GM21529 (cell line): ENCODE results near the gene CDH13.

Experiments used
- ATAC-seq: cut with Tn5 transposase; IDR thresholded peaks from one replicate; pipeline ENCODE4 v1.9.1; 2021; ENCODE audit not compliant: unreplicated experiment

The CDH13 gene

DNA sequence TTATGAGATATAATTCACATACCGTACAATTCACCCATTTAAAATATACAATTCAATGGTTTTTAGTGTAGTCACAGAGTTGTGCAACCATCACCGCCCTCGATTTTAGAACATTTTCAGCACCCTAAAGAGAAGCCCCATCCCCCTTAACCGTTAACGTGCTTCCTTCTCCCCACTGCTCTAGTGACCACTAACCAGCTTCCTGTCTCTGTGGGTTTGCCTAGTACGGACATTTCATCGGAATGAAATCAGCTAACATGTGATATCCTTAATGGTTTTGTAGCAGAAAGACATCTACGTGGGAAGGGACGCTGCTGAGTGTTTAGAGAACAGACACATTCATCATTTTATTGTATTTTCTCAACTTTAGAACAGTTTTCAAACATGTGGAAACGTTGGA lies 1100.2 kb downstream of the CDH13 start:
- ATAC-seq: no peak

DNA sequence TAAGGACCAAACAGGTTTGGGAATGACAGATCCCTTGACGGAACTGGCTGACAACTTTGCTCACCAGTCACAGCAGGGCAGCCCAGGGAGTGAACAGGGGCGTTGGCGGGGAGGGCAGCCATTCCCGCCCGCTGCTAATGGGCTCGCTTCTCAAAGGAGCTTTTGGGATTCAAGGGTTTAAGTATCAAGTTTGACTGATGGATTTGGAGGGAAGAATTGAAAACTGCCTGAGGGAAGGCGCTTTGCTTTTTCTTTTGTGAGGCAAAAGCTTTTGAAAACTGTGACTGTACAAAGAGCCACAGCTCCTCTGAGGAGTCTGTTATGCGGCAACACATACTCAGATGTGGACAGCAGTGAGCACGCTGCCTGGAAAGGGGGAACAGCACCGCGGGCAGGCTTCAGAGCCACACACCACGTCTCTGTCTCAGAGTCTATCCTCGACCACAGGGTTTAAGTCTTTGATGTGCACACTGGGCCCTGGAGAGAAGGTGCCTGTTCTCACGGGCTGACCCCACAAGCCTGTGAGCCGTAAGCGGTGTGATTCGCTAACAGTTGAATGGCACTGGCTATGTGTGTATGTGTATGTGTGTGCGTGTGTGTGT lies 1101.1 kb downstream of the CDH13 start:
- ATAC-seq: no peak

DNA sequence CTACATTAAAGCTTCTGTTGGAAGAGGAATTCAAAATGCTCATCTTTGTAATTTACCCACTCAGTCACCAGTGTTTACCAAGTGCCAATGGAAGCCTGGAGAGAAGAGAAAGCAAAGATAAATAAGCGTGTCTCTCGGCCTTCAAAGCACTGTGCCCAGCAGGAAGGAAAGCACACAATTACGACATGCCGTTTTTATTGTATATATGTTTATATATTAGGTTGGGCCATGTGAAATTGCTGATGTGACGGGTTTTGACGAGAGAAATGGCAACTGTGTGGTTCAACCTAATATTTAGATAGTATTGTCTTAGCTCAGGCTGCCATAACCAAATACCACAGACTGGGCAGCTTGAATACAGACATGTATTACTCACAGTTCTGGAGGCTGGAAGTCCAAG lies 1101.7 kb downstream of the CDH13 start:
- ATAC-seq: no peak

DNA sequence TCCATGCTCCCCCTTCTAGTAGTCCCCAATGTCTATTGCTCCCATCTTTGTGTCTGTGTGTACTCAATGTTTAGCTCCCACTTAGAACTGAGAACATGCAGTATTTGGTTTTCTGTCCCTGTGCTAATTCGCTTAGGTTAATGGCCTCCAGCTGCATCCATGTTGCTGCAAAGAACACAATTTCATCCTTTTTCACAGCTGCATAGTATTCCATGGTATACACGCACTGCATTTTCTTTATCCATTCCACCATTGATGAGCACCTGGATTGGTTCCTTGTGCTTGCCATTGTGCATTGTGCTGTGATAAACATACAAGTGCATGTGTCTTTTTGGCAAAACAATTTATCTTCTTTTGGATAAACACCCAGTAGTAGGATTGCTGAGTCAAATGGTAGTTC lies 1104.0 kb downstream of the CDH13 start:
- ATAC-seq: no peak

DNA sequence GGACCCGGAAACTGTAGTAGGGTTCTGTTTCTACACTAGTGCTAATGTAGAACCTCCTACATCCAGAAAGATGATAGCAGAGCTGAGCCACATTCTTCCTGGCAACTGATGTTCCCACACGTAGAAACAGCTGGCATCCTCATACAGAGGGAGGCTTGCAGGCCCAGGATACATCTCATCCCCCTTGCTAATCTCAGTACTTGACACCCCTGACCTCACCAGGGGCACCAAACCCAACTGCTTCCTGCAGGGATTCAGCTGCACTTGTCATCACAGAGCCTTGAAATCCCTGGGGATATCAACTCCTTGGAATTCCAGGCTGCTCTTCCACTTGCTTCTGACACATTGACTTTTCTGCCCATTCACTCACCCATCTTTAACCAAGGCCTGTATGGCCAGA lies 1105.8 kb downstream of the CDH13 start:
- ATAC-seq: no peak

DNA sequence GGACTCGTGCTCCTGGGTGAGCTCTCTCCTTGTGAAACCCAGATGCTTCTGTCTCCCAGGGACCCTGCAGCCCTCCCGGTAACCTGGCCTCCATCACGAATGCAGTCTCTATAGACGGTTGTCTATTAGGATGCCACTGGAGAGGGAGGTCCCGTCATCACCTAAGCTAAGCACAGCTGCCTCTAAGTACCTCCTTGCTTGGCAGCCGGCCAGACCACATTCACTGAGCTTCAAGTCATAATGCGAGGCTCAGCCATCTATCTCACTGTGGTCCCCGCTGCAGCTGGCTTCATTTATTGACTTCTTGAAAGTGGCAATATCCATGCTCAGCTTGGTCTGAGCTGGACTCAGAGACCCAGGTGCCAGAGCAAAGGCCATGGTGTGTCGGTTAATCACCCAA lies 1106.5 kb downstream of the CDH13 start:
- ATAC-seq: no peak

DNA sequence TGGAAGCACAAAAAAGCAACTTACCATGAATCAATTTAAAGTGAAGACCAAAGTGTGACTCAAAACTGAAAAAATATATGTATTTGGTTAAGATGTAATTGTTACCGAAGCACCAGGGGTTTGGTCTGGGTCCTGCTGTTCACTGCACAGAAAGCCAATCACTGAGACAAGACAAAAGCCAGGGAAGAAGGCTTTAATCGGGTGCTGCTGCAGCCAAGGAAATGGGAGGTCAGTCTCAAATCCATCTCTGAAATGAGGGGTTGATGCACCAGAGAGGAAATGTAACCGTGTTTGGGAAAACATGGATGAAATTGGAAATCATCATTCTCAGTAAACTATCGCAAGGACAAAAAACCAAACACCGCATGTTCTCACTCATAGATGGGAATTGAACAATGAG lies 1107.4 kb downstream of the CDH13 start:
- no peak for ATAC-seq

DNA sequence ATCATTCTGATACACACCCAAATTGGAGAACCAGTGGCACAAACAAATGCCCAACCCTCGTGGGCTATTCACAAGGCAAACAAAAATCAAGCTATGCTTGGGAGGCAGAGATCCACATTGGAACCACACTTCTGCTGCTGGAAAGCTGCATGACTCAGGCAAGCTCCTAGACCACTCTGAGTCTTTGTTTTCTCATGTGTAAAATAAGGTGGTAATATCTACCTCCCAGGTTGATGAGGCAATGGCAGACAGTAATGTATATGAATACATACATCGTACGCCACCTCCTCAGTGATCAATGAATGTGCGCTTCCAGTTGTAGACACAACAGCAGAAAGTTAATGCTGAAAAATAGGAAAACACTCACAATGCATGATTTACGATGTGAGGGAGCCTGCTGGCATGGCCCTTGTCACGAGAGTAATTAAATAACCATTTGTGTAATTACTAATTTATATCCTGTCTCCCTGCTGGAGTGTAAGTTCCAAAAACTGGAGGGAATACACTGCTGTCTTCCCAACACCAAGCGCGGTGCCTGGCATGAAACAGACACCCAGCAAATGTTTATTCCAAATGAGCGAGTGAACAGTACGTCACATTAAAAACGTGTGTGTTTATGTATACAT lies 1111.1 kb downstream of the CDH13 start:
- ATAC-seq: no peak

DNA sequence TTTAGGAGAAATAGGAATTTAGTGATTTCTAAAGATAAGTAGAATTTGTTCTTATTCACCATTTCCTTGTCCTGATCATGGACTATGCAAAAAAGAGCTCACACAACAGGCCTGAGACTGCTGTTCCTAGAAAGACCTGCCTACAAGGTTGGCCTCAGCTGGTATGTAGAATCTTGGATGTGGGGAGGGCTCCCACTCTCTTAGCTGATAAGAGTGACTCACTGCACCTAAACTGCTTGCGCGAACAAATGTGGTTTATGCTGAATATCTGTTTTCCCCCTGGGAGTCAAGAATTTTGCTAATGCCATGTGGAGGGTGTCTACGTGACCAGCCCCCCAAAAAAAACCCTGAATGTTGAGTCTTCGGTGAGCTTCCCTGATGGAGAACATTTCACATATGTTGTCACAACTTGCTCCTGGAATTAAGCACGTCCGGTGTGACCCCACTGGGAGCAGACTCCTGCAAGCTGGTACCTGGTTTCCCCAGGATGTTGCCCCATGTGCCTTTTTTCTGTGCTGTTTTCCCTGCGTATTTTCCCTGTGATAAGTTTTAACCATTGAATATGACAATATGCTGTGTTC lies 1112.2 kb downstream of the CDH13 start:
- no peak for ATAC-seq

DNA sequence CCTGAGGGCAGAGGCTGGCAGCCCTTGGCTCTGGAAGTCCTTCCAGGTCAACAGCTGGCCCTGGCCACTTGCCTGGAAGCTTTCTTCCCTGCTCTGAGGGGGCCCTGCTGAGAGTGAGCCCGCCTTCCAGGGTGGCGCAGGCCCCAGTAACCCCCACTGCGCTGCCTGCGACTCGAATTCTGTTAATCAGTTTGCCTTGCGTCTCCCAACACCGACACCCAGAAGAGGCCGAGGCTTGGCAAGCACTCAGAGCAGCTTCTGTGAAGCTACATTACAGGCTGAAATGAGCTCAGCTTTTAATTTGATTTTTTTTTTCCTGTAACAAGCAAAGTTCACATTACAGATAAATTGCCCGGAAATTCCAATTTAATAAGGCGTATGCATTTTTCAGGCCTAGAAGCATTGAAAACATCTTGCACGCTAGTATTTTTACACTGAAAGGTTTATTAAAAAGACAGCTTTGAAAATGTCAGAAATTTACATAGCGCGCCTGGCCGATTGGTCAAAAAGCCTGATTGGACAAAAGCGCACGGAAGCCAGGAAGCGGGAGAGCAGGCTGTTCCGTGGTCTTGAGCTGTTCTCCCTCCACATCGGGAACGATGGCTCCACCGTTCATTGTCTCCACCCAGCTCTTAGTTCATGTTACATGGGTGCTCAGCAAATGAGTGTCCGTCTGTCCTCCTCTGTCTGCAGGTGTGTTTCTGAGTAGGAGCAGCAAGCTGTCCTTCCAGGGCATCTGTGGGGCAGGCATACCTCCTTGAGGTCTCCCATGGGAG lies 1115.5 kb downstream of the CDH13 start:
- ATAC-seq: no peak

DNA sequence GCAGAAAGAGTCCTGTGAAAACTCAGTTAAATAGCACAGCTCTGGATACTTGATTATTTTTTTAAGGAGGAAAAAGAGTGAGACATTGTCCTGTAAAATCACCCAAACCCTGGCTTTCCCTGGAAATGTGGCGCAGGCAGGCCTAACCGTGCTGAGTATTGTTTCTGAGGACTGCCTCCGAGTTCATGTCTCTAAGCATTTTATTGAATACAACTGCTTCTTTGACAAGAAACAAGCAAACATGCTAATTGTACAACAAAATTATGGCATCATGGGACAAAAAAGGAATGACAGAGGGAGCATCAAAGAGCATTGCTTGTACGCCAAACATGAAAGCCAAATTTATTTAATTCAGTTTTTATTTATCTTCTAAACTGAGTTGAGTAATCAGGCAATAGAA lies 1116.5 kb downstream of the CDH13 start:
- ATAC-seq: no peak

DNA sequence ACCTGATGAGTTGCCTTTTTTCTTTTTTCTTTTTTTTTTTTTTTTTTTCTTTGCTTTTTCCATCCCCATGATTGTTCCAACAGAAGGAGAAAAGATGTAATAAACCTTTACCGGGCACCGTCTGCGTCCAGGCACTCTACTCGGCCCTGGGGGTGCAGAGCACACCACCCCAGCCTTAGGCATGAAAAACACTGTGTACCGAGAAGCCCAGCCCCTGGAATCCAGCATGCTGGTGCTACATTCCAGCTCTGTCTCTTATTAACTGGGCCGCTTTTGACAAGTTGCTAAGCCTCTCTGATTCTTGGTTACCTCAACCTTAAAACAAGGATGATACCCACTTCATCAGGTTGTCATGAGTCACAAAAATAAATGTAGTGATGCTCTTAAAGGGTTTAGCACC lies 1117.0 kb downstream of the CDH13 start:
- no peak for ATAC-seq

DNA sequence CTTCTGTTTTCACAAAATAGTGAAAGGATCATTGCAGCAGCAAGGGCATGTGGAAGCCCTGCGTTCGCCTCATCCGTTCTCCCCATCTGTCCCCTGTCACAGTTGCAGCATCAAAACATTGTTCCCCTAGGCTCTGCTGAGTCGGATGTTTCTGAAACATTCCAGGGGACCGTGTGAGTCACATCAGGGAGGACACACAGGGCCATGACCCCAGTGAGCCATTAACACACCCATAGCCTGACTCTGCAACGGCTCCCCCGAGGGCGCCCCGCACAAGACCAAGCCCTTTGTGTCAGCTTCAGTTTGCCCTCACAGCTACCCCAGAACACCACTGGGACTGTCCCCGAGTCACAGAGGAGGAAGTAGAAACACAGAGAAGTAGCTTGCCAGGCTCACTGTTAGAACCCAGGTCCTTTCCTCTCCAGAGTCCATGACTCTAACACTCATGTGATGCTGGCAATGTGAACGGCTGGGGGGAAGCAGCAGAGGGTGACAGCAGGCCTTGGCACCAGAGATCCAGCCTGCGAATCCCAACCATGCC lies 1117.7 kb downstream of the CDH13 start:
- ATAC-seq: peak; percentile 91

DNA sequence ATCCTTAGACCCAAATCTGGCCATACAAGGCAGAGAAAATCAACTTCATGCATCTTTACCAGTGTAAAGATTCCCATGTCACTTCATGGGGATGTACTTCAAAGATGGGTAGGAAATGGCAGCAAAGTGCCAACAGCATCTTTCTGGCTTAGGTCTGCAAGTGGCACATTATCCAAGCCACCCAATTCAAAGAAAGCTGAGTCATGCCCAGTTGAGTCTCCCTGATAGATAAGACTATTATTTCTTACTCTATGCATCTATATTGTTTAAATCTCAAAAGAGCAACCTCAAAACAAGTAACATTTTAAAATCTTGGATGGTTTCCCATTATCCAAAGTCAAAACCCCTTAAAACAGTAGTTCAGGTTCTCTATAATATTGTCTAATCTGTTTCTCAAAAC lies 1119.8 kb downstream of the CDH13 start:
- no peak for ATAC-seq

DNA sequence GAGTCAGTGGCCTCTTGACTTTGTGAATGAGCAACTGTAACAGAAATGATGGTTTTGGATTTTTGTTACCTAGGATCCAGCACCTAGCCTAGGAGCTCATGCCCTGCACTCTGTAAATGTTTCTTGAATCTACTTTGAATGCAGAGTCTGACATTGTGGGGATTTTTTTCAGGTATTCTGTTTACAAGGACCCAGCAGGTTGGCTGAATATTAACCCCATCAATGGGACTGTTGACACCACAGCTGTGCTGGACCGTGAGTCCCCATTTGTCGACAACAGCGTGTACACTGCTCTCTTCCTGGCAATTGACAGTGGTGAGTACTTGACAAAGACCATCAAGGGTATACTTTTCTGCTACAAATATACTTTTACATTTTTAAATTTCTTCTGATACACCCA lies 1121.2 kb downstream of the CDH13 start:
- no peak for ATAC-seq

DNA sequence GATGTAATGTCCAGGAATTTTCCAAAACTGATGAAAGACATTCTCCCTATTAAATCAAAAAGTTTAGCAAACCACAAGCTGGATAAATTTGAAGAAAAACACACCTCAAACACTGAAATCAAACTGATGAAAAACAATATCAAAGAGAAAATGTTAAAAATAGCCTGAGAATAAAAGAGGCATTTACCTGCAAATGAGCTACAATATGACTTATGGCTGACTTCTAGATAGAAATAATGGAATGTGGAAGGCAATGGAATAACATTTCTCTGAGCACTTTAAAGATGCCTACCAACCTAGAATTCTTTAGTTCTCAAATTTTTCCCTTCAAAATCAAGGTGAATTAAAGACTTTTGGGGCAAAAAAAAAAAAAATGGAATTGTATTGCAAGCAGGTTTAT lies 1128.6 kb downstream of the CDH13 start:
- no peak for ATAC-seq

DNA sequence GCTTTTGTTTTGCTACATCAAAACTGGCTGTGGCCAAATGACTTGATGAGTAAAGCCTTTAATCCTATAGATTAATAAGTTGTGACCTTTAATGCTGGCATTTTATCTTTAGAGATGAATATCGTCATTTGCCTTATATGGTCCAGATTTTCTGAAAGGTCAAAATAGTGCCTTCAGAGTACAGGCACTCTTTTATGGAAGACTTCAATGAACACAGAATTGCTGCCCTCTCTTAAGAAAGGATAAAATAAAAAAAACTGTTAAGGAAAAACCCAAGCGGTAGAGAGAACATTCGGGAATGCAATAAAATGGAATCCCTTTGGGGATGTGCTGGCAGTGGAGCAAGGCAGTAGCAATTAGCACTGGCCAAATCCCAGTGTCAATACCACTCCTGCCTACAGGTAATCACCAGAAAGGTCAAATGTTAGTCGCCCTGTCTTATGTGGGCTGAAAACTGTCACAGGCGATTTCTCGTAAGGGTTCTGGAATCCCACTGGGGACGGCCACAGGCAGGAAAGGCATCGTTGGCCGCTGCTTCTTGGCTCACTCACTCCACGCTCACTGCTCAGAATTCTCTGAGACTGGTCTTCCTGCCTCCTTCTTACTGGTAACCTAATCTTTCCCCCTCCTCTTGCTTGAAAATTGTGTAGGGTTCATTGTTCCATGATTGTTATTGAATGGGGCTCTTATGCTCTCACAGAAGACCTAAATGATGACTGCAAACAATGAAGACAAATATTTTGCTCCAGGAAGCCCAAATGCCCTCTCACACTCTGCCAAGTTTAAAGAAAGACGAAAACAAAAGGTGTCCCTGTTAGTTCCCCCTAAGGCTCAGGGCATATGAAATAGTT lies 1135.6 kb downstream of the CDH13 start:
- no peak for ATAC-seq

DNA sequence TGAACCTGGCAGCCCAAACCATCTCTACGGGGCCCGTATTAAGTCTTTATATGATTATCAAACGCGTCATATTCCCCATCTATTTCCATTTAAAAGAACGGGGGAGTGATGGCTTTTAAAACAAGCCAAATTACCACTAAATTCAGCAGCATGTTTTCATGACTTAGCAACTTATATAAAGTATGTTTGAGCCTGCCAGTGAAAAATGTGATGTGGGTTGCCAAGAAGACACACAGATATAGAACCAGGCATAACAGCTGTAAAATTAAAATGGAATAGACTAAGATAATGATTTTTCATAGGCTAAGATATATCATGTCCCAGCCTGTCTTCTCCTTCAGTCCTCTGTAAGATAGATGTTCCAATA lies 1136.2 kb downstream of the CDH13 start:
- ATAC-seq: no peak

DNA sequence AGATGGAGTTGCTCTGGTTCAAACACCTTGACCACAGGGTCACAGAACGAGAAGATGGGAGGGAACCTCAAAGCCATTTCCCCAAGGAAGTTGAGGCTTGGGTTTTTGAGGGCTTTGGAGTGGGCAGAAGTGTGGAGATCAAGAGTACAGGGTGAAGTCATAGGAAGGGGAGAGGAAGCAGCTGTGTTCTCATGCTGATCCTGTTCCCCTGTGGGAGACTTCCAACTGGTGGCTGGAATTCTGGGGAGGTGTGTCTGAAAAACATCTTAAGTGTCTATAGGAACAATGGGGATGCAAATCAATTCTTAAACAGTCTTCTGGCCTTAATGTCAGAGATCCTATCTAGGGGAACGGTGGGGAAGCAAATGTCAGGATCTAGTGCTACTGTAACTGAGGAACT lies 1142.2 kb downstream of the CDH13 start:
- no peak for ATAC-seq

DNA sequence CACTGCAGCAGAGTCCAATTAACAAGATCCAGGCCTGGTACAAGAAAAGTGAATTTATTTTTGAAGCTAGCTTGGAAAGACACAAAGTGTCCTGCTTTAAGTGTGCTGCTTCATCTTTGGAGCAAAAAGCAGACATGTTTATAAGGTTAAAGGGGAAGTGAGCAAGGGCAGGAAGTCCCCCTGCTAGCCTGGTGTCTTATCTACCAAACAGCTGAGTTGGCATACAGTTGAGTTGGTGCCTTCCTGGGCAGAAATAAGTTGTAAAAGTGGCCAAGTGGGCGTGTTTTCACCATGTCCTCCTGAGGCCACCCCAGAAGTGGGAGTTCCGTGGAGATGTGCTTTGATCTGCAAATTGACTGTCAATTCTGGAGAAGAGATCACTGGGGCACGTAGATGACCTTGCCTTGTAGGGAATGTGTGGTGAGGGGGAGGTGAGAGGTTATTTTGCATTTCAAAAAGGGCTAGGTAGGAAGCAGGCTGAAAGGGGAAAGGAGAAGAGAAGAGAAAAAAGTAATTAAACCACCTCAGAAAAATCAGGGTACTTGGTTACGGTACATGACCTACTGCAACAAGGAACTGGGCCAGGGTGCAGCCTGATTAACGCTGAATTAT lies 1142.7 kb downstream of the CDH13 start:
- no peak for ATAC-seq
